ENCODE data around the gene ABCB8.

DNA sequence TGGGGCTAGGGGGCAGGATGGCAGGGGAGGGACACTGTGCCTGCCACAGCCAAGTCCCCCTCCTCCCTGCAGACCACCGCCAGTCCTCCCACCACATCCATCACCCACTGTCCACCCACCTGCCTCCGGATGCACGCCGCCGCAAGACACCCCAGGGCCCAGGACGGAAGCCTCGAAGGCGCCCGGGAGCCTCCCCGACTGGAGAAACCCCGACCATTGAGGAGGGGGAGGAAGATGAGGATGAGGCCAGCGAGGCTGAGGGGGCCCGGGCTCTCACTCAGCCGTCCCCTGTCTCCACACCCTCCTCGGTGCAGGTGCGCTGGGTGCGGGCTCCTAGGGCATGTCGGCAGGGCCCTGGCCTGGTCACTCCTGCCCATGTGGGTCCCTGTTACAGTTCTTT is 36.2 kb downstream of the ABCB8 start:
- TF ChIP-seq, protein P1, sequence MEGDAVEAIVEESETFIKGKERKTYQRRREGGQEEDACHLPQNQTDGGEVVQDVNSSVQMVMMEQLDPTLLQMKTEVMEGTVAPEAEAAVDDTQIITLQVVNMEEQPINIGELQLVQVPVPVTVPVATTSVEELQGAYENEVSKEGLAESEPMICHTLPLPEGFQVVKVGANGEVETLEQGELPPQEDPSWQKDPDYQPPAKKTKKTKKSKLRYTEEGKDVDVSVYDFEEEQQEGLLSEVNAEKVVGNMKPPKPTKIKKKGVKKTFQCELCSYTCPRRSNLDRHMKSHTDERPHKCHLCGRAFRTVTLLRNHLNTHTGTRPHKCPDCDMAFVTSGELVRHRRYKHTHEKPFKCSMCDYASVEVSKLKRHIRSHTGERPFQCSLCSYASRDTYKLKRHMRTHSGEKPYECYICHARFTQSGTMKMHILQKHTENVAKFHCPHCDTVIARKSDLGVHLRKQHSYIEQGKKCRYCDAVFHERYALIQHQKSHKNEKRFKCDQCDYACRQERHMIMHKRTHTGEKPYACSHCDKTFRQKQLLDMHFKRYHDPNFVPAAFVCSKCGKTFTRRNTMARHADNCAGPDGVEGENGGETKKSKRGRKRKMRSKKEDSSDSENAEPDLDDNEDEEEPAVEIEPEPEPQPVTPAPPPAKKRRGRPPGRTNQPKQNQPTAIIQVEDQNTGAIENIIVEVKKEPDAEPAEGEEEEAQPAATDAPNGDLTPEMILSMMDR (IDR thresholded peaks at IDR 0.05), result no peak
- TF ChIP-seq EZH2phosphoT487 (IDR thresholded peaks at IDR 0.05) (no peak), EZH2 (IDR thresholded peaks at IDR 0.05) (no peak)

Data from neural progenitor cell (in vitro differentiated cells).